Neuronal stem cell (in vitro differentiated cells): ENCODE results near the gene HTR7.
"Not testable (repeated sequence)": the region's sequence is repeated elsewhere in the genome, so short reads cannot be mapped to it uniquely, and the experiment has no call there.

Experiments used
- DNase-seq: peaks from one replicate; pipeline ENCODE4 v3.0.0-alpha.2; 2013; ENCODE audit warnings: low spot score
- H2AFZ ChIP-seq: one replicate; pipeline ENCODE4 v1.6.1; 2013; ENCODE audit warnings: mild to moderate bottlenecking, low read length, inconsistent platforms
- H2AK5ac ChIP-seq: 2 replicates; pipeline ENCODE4 v1.6.1; 2013; ENCODE audit warnings: low read depth, mild to moderate bottlenecking, inconsistent platforms, low read length, moderate library complexity, mixed read lengths
- H2BK120ac ChIP-seq: 2 replicates; pipeline ENCODE4 v1.6.1; 2013; ENCODE audit warnings: low read depth, mild to moderate bottlenecking, inconsistent platforms, low read length, moderate library complexity, mixed read lengths
- H2BK12ac ChIP-seq: one replicate; pipeline ENCODE4 v1.6.1; 2013; ENCODE audit warnings: low read length, inconsistent platforms
- H2BK15ac ChIP-seq: 2 replicates; pipeline ENCODE4 v1.6.1; 2013; ENCODE audit warnings: mild to moderate bottlenecking, low read length, inconsistent platforms, mixed read lengths
- H2BK5ac ChIP-seq: one replicate; pipeline ENCODE4 v1.6.1; 2013; ENCODE audit warnings: inconsistent platforms, mild to moderate bottlenecking, low read length, moderate library complexity
- H3K14ac ChIP-seq: one replicate; pipeline ENCODE4 v1.6.1; 2013; ENCODE audit warnings: low read length, inconsistent platforms
- H3K18ac ChIP-seq: 2 replicates; pipeline ENCODE4 v1.6.1; 2013; ENCODE audit warnings: low read length, inconsistent platforms
- H3K23ac ChIP-seq: 2 replicates; pipeline ENCODE4 v1.6.1; 2013; ENCODE audit warnings: low read depth, mild to moderate bottlenecking, mixed read lengths, low read length, inconsistent platforms; ENCODE audit not compliant: poor library complexity
- H3K27ac ChIP-seq: replicated peaks from 3 replicates; pipeline ENCODE4 v1.5.1; 2013; ENCODE audit warnings: low read length, inconsistent platforms
- H3K27me3 ChIP-seq, 3 experiments: 2 replicates each; pipeline ENCODE4 v1.6.1; 2013; ENCODE audit warnings: low read length in 3 of 3, mild to moderate bottlenecking in 2 of 3, inconsistent platforms in 1 of 3, low read depth in 1 of 3, mixed read lengths in 1 of 3, moderate library complexity in 1 of 3; ENCODE audit not compliant: control insufficient read depth in 3 of 3, insufficient read depth in 3 of 3
- H3K36me3 ChIP-seq, 2 donors: replicated peaks in 1 of 2; 2 replicates each; pipeline ENCODE4 v1.6.1; 2013; ENCODE audit warnings: low read length in 2 of 2; ENCODE audit not compliant: control insufficient read depth in 2 of 2, insufficient read depth in 2 of 2
- H3K4ac ChIP-seq: 2 replicates; pipeline ENCODE4 v1.6.1; 2013; ENCODE audit warnings: inconsistent platforms, mild to moderate bottlenecking, low read length, moderate library complexity
- H3K4me1 ChIP-seq, 2 donors: 1 replicate in 1 of 2; 2 replicates in 1 of 2; pipeline ENCODE4 v1.6.1; 2013; ENCODE audit warnings: low read length in 2 of 2, low read depth in 1 of 2; ENCODE audit not compliant: control insufficient read depth in 2 of 2, insufficient read depth in 1 of 2
- H3K4me2 ChIP-seq: one replicate; pipeline ENCODE4 v1.6.1; 2013; ENCODE audit warnings: mild to moderate bottlenecking, low read length, inconsistent platforms; ENCODE audit not compliant: insufficient read depth, poor library complexity, severe bottlenecking
- H3K4me3 ChIP-seq, 2 donors: 2 replicates each; pipeline ENCODE4 v1.5.1; 2013; ENCODE audit warnings: low read length in 2 of 2, mild to moderate bottlenecking in 2 of 2, inconsistent platforms in 1 of 2, moderate library complexity in 1 of 2
- H3K79me1 ChIP-seq: one replicate; pipeline ENCODE4 v1.6.1; 2013; ENCODE audit warnings: low read depth, mild to moderate bottlenecking, inconsistent platforms, low read length, moderate library complexity
- H3K9ac ChIP-seq: one replicate; pipeline ENCODE4 v1.6.1; 2013; ENCODE audit warnings: mild to moderate bottlenecking, low read depth, low read length, inconsistent platforms; ENCODE audit not compliant: poor library complexity
- H3K9me3 ChIP-seq, 2 donors: replicated peaks in 1 of 2; 2 replicates each; pipeline versions ENCODE3 to v1.6.1; 2013; ENCODE audit warnings: low read length in 2 of 2, mild to moderate bottlenecking in 2 of 2, inconsistent platforms in 1 of 2, low read depth in 1 of 2, mixed read lengths in 1 of 2, moderate library complexity in 1 of 2; ENCODE audit not compliant: control insufficient read depth in 2 of 2, insufficient read depth in 1 of 2
- H4K8ac ChIP-seq: one replicate; pipeline ENCODE4 v1.6.1; 2013; ENCODE audit warnings: low read depth, mild to moderate bottlenecking, inconsistent platforms, low read length, moderate library complexity
- H4K91ac ChIP-seq: one replicate; pipeline ENCODE4 v1.6.1; 2013; ENCODE audit warnings: low read length, low read depth, mild to moderate bottlenecking, inconsistent platforms; ENCODE audit not compliant: poor library complexity
- WGBS, 2 donors: extraction: QIAGEN DNeasy Blood & Tissue Kit; methylation state at CpG; one replicate each; pipeline ENCODE4 v1.1.7; 2013; ENCODE audit warnings: missing lambda C conversion rate in 2 of 2, mixed read lengths in 1 of 2; ENCODE audit not compliant: insufficient read length in 2 of 2, insufficient replicate concordance in 1 of 2; ENCODE audit errors: extremely low coverage in 2 of 2; 5-methylcytosine and 5-hydroxymethylcytosine counted together

HTR7 gene

DNA sequence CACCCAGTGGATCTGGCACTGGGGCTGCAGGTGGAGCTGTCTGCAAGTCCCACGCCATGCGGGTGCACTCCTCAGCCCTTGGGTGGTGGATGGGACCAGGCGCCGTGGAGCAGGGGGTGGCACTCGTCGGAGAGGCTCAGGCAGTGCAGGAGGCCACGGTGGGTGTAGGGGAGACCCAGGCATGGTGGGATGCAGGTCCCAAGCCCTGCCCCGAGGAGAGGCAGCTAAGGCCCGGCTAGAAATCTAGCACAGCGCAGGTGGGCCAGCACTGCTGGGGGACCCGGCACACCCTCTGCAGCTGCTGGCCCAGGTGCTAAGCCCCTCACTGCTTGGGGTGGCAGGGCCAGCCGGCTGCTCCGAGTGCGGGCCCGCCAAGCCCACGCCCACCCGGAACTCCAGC, 25.7 kb downstream of the HTR7 start:
- peaks cover 3% of the 10 kb centered on the region for H3K79me1 ChIP-seq
- H3K27me3 ChIP-seq, result no peaks in the 10 kb centered on the region
- H2AFZ ChIP-seq, result no peak overlapping the region
- H2BK5ac ChIP-seq, result no peak overlapping the region
- H3K9me3 ChIP-seq, result no peaks in the 10 kb centered on the region
- no peak overlapping the region for H3K23ac ChIP-seq
- no peak overlapping the region for H4K91ac ChIP-seq
- no peak overlapping the region for H2BK120ac ChIP-seq
- no peak overlapping the region for H2BK15ac ChIP-seq
- no peak overlapping the region for H3K27ac ChIP-seq
- H3K9ac ChIP-seq, result no peak overlapping the region
- no peak overlapping the region for H3K14ac ChIP-seq
- H3K4ac ChIP-seq, result no peak overlapping the region
- no peak overlapping the region for H3K4me3 ChIP-seq
- no peak for DNase-seq
- H3K36me3 ChIP-seq, result no peaks in the 10 kb centered on the region
- H3K18ac ChIP-seq, result no peak overlapping the region
- peak overlapping the region; percentile 43 for H4K8ac ChIP-seq
- WGBS, 2 donors, result no CpG with 5 or more reads among the region's 17 CpGs
- no peaks in the 10 kb centered on the region for H3K4me1 ChIP-seq
- no peak overlapping the region for H2BK12ac ChIP-seq
- no peak overlapping the region for H2AK5ac ChIP-seq
- H3K4me2 ChIP-seq, result no peak overlapping the region

GRCh38 chr10:90822508-90822907, 35.3 kb downstream of the HTR7 start:
- H4K91ac ChIP-seq, result no peak overlapping the region
- no peak overlapping the region for H2BK120ac ChIP-seq
- no peak overlapping the region for H3K4ac ChIP-seq
- H3K79me1 ChIP-seq, result no peaks in the 10 kb centered on the region
- no peak overlapping the region for H2BK12ac ChIP-seq
- no peak overlapping the region for H3K9ac ChIP-seq
- no peak overlapping the region for H2BK15ac ChIP-seq
- no peak overlapping the region for H3K23ac ChIP-seq
- no peak overlapping the region for H3K14ac ChIP-seq
- DNase-seq, result no peak
- H2BK5ac ChIP-seq, result no peak overlapping the region
- no peaks in the 10 kb centered on the region for H3K4me1 ChIP-seq
- H2AK5ac ChIP-seq, result no peak overlapping the region
- WGBS, 2 donors, result no CpG with 5 or more reads among the region's 1 CpG
- H4K8ac ChIP-seq, result no peak overlapping the region
- no peak overlapping the region for H3K18ac ChIP-seq
- H3K4me2 ChIP-seq, result no peak overlapping the region
- no peaks in the 10 kb centered on the region for H3K27me3 ChIP-seq
- peaks cover 0 to 4% of the 10 kb centered on the region in 2 donors for H3K9me3 ChIP-seq
- no peaks in the 10 kb centered on the region for H3K36me3 ChIP-seq
- no peak overlapping the region for H3K27ac ChIP-seq
- H3K4me3 ChIP-seq, result no peak overlapping the region
- H2AFZ ChIP-seq, result no peak overlapping the region

DNA sequence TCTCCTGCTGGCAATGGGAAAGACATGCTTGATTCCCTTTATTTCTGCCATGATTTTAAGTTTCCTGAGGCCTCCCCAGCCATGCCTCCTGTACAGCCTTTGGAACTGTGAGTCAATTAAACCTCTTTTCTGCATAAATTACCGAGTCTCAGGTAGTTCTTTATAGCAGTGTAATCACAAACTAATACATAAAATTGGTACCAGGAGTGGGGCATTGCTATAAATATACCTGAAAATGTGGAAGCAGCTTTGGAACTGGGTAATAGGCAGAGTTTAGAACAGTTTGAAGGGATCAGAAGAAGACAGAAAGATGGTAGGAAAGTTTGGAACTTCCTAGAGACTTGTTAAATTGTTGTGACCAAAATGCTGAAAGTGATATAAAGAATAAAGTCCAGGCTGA, 36.0 kb downstream of the HTR7 start:
- H2BK12ac ChIP-seq, H3K4ac ChIP-seq, H3K36me3 ChIP-seq, H3K27me3 ChIP-seq, H4K8ac ChIP-seq, H3K23ac ChIP-seq, H2AK5ac ChIP-seq, H2AFZ ChIP-seq, H3K9ac ChIP-seq, DNase-seq, H3K9me3 ChIP-seq, H3K4me2 ChIP-seq, H3K27ac ChIP-seq, H3K4me1 ChIP-seq, H3K4me3 ChIP-seq, H4K91ac ChIP-seq, H2BK5ac ChIP-seq, H2BK15ac ChIP-seq, H2BK120ac ChIP-seq, H3K79me1 ChIP-seq, H3K18ac ChIP-seq, H3K14ac ChIP-seq: not testable (repeated sequence)
- WGBS, 2 donors, result no CpG with 5 or more reads among the region's 1 CpG

DNA sequence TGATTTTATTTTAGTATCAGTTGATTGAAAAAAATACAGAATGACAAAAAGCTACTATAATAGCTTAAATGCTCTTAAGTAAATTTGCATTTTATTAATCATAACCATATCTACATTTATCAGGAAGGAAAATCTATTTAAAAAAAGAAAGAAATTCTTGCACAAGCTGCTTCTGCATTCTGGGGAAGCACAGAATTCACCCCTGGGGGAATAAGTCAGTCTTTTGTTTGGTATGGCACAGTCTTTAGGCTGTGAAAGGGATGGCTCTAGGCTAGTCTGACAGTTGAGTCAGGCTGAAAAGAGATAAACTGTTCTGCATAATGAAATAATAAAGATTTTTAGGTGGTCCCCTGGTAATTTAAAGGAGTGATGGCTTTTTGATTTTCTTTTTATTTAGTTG, 37.9 kb downstream of the HTR7 start:
- H2BK15ac ChIP-seq, result no peak overlapping the region
- H3K27me3 ChIP-seq, result no peaks in the 10 kb centered on the region
- H3K23ac ChIP-seq, result no peak overlapping the region
- H2BK120ac ChIP-seq, result no peak overlapping the region
- DNase-seq, result no peak
- H3K14ac ChIP-seq, result no peak overlapping the region
- peaks cover 0 to 4% of the 10 kb centered on the region in 2 donors for H3K9me3 ChIP-seq
- no peaks in the 10 kb centered on the region for H3K79me1 ChIP-seq
- H4K8ac ChIP-seq, result no peak overlapping the region
- no peak overlapping the region for H2AFZ ChIP-seq
- H3K4ac ChIP-seq, result no peak overlapping the region
- no peak overlapping the region for H2BK5ac ChIP-seq
- H3K4me3 ChIP-seq, result no peak overlapping the region
- H2AK5ac ChIP-seq, result no peak overlapping the region
- no peak overlapping the region for H4K91ac ChIP-seq
- no peak overlapping the region for H2BK12ac ChIP-seq
- no peaks in the 10 kb centered on the region for H3K4me1 ChIP-seq
- H3K36me3 ChIP-seq, result no peaks in the 10 kb centered on the region
- H3K9ac ChIP-seq, result no peak overlapping the region
- no peak overlapping the region for H3K4me2 ChIP-seq
- no peak overlapping the region for H3K18ac ChIP-seq
- H3K27ac ChIP-seq, result no peak overlapping the region
